SK-N-SH (cell line): ENCODE measurements around the gene TTC23. TPM values are rescaled to one million over a fixed set of nuclear protein-coding genes. Genes with fewer than 3 reads are reported as not detected.

Source experiments
- CTCF ChIA-PET: fragments of 300-600, 350-600 bp; formaldehyde crosslinking; extraction: SDS; loops from one replicate; lab custom pipeline; 2021; lab: Yijun Ruan, JAX
- POLR2A ChIA-PET: fragments of 350-600 bp; sonication (Branson Sonifier 250); formaldehyde crosslinking; extraction: SDS; loops from one replicate; lab custom pipeline; 2020; ENCODE audit warnings: antibody characterized with exemption, inconsistent platforms; lab: Yijun Ruan, JAX
- DNase-seq: peaks from one replicate; pipeline ENCODE4 v3.0.0; 2012
- H2AFZ ChIP-seq: fragments of 200-600 bp; sonication (generic); 2 replicates; pipeline ENCODE4 v1.8.1; 2016; ENCODE audit warnings: antibody characterized with exemption, mild to moderate bottlenecking, low read depth
- H3F3A ChIP-seq: fragments of 200-600 bp; sonication (generic); replicated peaks from 2 replicates; pipeline ENCODE3; 2016; ENCODE audit warnings: antibody characterized with exemption, mild to moderate bottlenecking; ENCODE audit not compliant: insufficient read depth
- H3K27ac ChIP-seq, 2 experiments: fragments of 200-500 bp in 1 of 2; fragments of 200-600 bp in 1 of 2; sonication (Bioruptor generic) in 1 of 2; sonication (generic), shearing (Covaris generic) in 1 of 2; 2 replicates each; pipeline versions ENCODE4 v1.5.1 to v1.6.1; 2014 to 2016; ENCODE audit warnings: low read depth in 2 of 2, inconsistent platforms in 1 of 2, low read length in 1 of 2, mild to moderate bottlenecking in 1 of 2, mixed read lengths in 1 of 2
- H3K27me3 ChIP-seq: fragments of 200-600 bp; sonication (generic), shearing (Covaris generic); 2 replicates; pipeline ENCODE4 v1.6.1; 2016; ENCODE audit warnings: mixed run types; ENCODE audit not compliant: insufficient read depth
- H3K36me3 ChIP-seq, 2 experiments: fragments of 200-500 bp in 1 of 2; fragments of 200-600 bp in 1 of 2; sonication (Bioruptor generic) in 1 of 2; sonication (generic) in 1 of 2; replicated peaks in 1 of 2; 2 replicates each; pipeline versions ENCODE3 to v1.5.1; 2014 to 2016; ENCODE audit warnings: low read length in 1 of 2, mild to moderate bottlenecking in 1 of 2; ENCODE audit not compliant: insufficient read depth in 2 of 2, control insufficient read depth in 1 of 2
- H3K4me1 ChIP-seq, 2 experiments: fragments of 200-500 bp in 1 of 2; fragments of 200-600 bp in 1 of 2; sonication (Bioruptor generic) in 1 of 2; sonication (generic), shearing (Covaris generic) in 1 of 2; 2 replicates each; pipeline versions ENCODE4 v1.5.1 to v1.6.1; 2014 to 2016; ENCODE audit warnings: low read depth in 1 of 2, low read length in 1 of 2, mixed run types in 1 of 2; ENCODE audit not compliant: insufficient read depth in 2 of 2, control insufficient read depth in 1 of 2
- H3K4me2 ChIP-seq: fragments of 200-600 bp; sonication (generic), shearing (Covaris generic); 2 replicates; pipeline ENCODE4 v1.6.1; 2017; ENCODE audit warnings: mixed run types
- H3K4me3 ChIP-seq, 2 experiments: fragments of 200-500 bp in 1 of 2; fragments of 200-600 bp in 1 of 2; sonication (Bioruptor generic) in 1 of 2; sonication (generic), shearing (Covaris generic) in 1 of 2; 2 replicates each; pipeline versions ENCODE4 v1.5.1 to v1.8.1; 2014 to 2016; ENCODE audit warnings: low read depth in 2 of 2, inconsistent platforms in 1 of 2, low read length in 1 of 2, mild to moderate bottlenecking in 1 of 2, mixed read lengths in 1 of 2, moderate library complexity in 1 of 2
- H3K79me2 ChIP-seq: fragments of 200-600 bp; sonication (generic); 2 replicates; pipeline ENCODE4 v1.8.1; 2017; ENCODE audit warnings: mild to moderate bottlenecking; ENCODE audit not compliant: insufficient read depth
- H3K9ac ChIP-seq: fragments of 200-600 bp; sonication (generic); 2 replicates; pipeline ENCODE4 v1.6.1; 2017; ENCODE audit warnings: mixed run types
- H3K9me2 ChIP-seq: fragments of 200-600 bp; sonication (generic); 2 replicates; pipeline ENCODE4 v1.6.1; 2017; ENCODE audit warnings: mixed run types
- H3K9me3 ChIP-seq: fragments of 200-600 bp; sonication (generic); 2 replicates; pipeline ENCODE4 v1.6.1; 2017; ENCODE audit warnings: mixed run types, mild to moderate bottlenecking, moderate library complexity
- H4K20me1 ChIP-seq: fragments of 200-600 bp; sonication (generic); 2 replicates; pipeline ENCODE4 v1.6.1; 2017; ENCODE audit warnings: mild to moderate bottlenecking, mixed run types; ENCODE audit not compliant: insufficient read depth
- ELF1 ChIP-seq: IDR thresholded peaks from 2 replicates; pipeline ENCODE4 v1.4.0; 2012
- EP300 ChIP-seq, 2 experiments: IDR thresholded peaks; 2 replicates each; pipeline versions ENCODE4 v1.4.0 to v1.6.1; 2012; ENCODE audit warnings: borderline replicate concordance in 1 of 2, low read depth in 1 of 2, low read length in 1 of 2
- FOXJ3 ChIP-seq: sonication (generic); formaldehyde crosslinking; IDR thresholded peaks from 2 replicates; pipeline ENCODE4 v1.5.1; 2020; ENCODE audit warnings: mild to moderate bottlenecking, missing genetic modification reagents
- IRF3 ChIP-seq: fragments of 150-350 bp; IDR thresholded peaks from 2 replicates; pipeline ENCODE4 v1.6.1; 2016; ENCODE audit warnings: mild to moderate bottlenecking, low read depth, low read length
- JUND ChIP-seq: IDR thresholded peaks from 2 replicates; pipeline ENCODE4 v1.4.0; 2012
- MAX ChIP-seq: IDR thresholded peaks from 2 replicates; pipeline ENCODE4 v1.4.0; 2012; ENCODE audit warnings: low read depth
- NFIC ChIP-seq: IDR thresholded peaks from 2 replicates; pipeline ENCODE4 v1.4.0; 2012; ENCODE audit warnings: borderline replicate concordance
- NRF1 ChIP-seq: IDR thresholded peaks from 2 replicates; pipeline ENCODE4 v1.6.1; 2012; ENCODE audit warnings: low read depth, mild to moderate bottlenecking, low read length
- PBX3 ChIP-seq: IDR thresholded peaks from 2 replicates; pipeline ENCODE4; 2012
- POLR2AphosphoS5 ChIP-seq: IDR thresholded peaks from 2 replicates; pipeline ENCODE4 v1.6.1; 2012; ENCODE audit warnings: low read depth, low read length
- RCOR1 ChIP-seq: fragments of 150-350 bp; IDR thresholded peaks from 2 replicates; pipeline ENCODE4 v1.6.1; 2017; ENCODE audit warnings: antibody characterized with exemption, low read length
- REST ChIP-seq: IDR thresholded peaks from 2 replicates; pipeline ENCODE4 v1.6.1; 2012; ENCODE audit warnings: mild to moderate bottlenecking, low read depth, low read length, moderate library complexity
- RFX5 ChIP-seq: IDR thresholded peaks from 2 replicates; pipeline ENCODE4 v1.6.1; 2012; ENCODE audit warnings: mild to moderate bottlenecking, improper control_type of control experiment, low read length
- RXRA ChIP-seq: IDR thresholded peaks from 2 replicates; pipeline ENCODE4 v1.4.0; 2012; ENCODE audit warnings: low read depth, mild to moderate bottlenecking, borderline replicate concordance
- SMC3 ChIP-seq: IDR thresholded peaks from 2 replicates; pipeline ENCODE4 v1.6.1; 2012; ENCODE audit warnings: low read depth, low read length, improper control_type of control experiment
- TCF12 ChIP-seq: IDR thresholded peaks from 2 replicates; pipeline ENCODE4 v1.4.0; 2012
- YY1 ChIP-seq: IDR thresholded peaks from 2 replicates; pipeline ENCODE4 v1.4.0; 2012; ENCODE audit warnings: low read depth, mild to moderate bottlenecking
- ZBTB33 ChIP-seq: IDR thresholded peaks from 2 replicates; pipeline ENCODE4 v1.4.0; 2012; ENCODE audit warnings: low read depth, borderline replicate concordance
- WGBS: methylation state at CpG from one replicate; pipeline ENCODE4 v1.1.6; 2017; ENCODE audit warnings: low lambda C conversion rate; 5-methylcytosine and 5-hydroxymethylcytosine counted together
- polyA plus RNA-seq, 3 experiments: library from polyadenylated mRNA; depleted of rRNA; stranded (reverse); fragments of >200 nt; gene quantifications; 2 replicates each; pipeline ENCODE4 v1.2.3, GENCODE V29; 2012

Gene TTC23
- polyA plus RNA-seq, 1 of the 3 experiments (the other 2 are of a cell fraction): 0.79 TPM

- Histone ChIP-seq H3K27ac (no peak overlapping the region), H3K9ac (no peak overlapping the region), H3K9me2 (no peaks in the 10 kb centered on the region), H2AFZ (no peak overlapping the region), H3F3A (peaks cover 6% of the 10 kb centered on the region), H3K36me3 (peaks cover 0 to 15% of the 10 kb centered on the region in 2 experiments), H3K79me2 (no peaks in the 10 kb centered on the region; the same call in 1 of the 2 replicates), H3K4me2 (no peak overlapping the region), H3K4me1 (peaks cover 0 to 10% of the 10 kb centered on the region in 2 experiments; a peak in 2 of 4 replicates), H3K4me3 (no peak overlapping the region), H4K20me1 (no peaks in the 10 kb centered on the region), H3K9me3 (no peaks in the 10 kb centered on the region), H3K27me3 (no peaks in the 10 kb centered on the region)
- ChIA-PET POLR2A (no interaction called here), CTCF (interaction anchor here (0.7 to 8.9 kb wide), 8 partner anchors 10 to 593 kb away, joined by 3 to 102 read pairs (median 4); no protein-coding TSS in a partner anchor)
- WGBS: 91% methylated on average over 8 of the region's 8 CpGs
- no peak for DNase-seq
- TF ChIP-seq MAX: no peak
- no peak for TF ChIP-seq YY1
- no peak for TF ChIP-seq EP300 (IDR thresholded peaks at IDR 0.05; ENCODE audit: borderline replicate concordance in 1 of 2, low read depth in 1 of 2, low read length in 1 of 2)
- TF ChIP-seq FOXJ3 (CRISPR knock-in tag): no peak
- TF ChIP-seq RCOR1: no peak
- TF ChIP-seq RXRA: no peak
- TF ChIP-seq SMC3: no peak
- TF ChIP-seq TCF12: no peak
- no peak for TF ChIP-seq ELF1
- no peak for TF ChIP-seq NFIC
- TF ChIP-seq RFX5: no peak
- TF ChIP-seq NRF1: no peak
- no peak for TF ChIP-seq JUND
- no peak for TF ChIP-seq POLR2AphosphoS5
- TF ChIP-seq IRF3: no peak
- TF ChIP-seq PBX3: no peak
- TF ChIP-seq REST: no peak
- no peak for TF ChIP-seq ZBTB33
Observed at GRCh38 chr15:99110581-99111320, 138.6 kb downstream of the TTC23 start.
